ENCODE data around the gene GRK5.
"Not testable (repeated sequence)": the region's sequence is repeated elsewhere in the genome, so short reads cannot be mapped to it uniquely, and the experiment has no call there.

GRK5 gene

GRCh38 chr10:119422682-119423509, 215.5 kb downstream of the GRK5 start:
- peaks cover 11% of the 10 kb centered on the region for H3K36me3 Mint-ChIP-seq (ENCODE audit: low read depth)
- no peak for ATAC-seq
- H3K27ac Mint-ChIP-seq, result no peak overlapping the region
- no peaks in the 10 kb centered on the region for H3K4me1 Mint-ChIP-seq
- no peaks in the 10 kb centered on the region for H3K27me3 Mint-ChIP-seq
- H3K4me3 Mint-ChIP-seq, result no peak overlapping the region
- H3K9me3 Mint-ChIP-seq, result no peaks in the 10 kb centered on the region
- DNase-seq, result no peak

- ATAC-seq (no peak), DNase-seq (no peak)
- Mint-ChIP-seq H3K4me1 (peaks cover 5% of the 10 kb centered on the region), H3K4me3 (no peak overlapping the region), H3K9me3 (no peaks in the 10 kb centered on the region), H3K27me3 (no peaks in the 10 kb centered on the region), H3K27ac (no peak overlapping the region), H3K36me3 (ENCODE audit: low read depth) (peaks cover 16% of the 10 kb centered on the region)
These were observed 216.3 kb downstream of the GRK5 start for GRCh38 chr10:119423510-119424257.

GRCh38 chr10:119424258-119424975, 217.0 kb downstream of the GRK5 start:
- Mint-ChIP-seq H3K27ac (no peak overlapping the region), H3K9me3 (no peaks in the 10 kb centered on the region), H3K27me3 (no peaks in the 10 kb centered on the region), H3K4me3 (no peak overlapping the region), H3K4me1 (peaks cover 10% of the 10 kb centered on the region), H3K36me3 (ENCODE audit: low read depth) (peaks cover 16% of the 10 kb centered on the region)
- ATAC-seq (no peak), DNase-seq (no peak)

GRCh38 chr10:119425102-119425880, 217.9 kb downstream of the GRK5 start:
- Mint-ChIP-seq H3K36me3 (ENCODE audit: low read depth) (peaks cover 16% of the 10 kb centered on the region), H3K9me3 (no peaks in the 10 kb centered on the region), H3K4me3 (no peak overlapping the region), H3K27me3 (no peaks in the 10 kb centered on the region), H3K4me1 (peaks cover 10% of the 10 kb centered on the region), H3K27ac (no peak overlapping the region)
- no peak for ATAC-seq
- no peak for DNase-seq

GRCh38 chr10:119425881-119426170, 218.5 kb downstream of the GRK5 start:
- Mint-ChIP-seq H3K27me3 (no peaks in the 10 kb centered on the region), H3K36me3 (ENCODE audit: low read depth) (peaks cover 17% of the 10 kb centered on the region), H3K9me3 (no peaks in the 10 kb centered on the region), H3K4me3 (no peak overlapping the region), H3K27ac (no peak overlapping the region), H3K4me1 (peaks cover 10% of the 10 kb centered on the region)
- DNase-seq (no peak), ATAC-seq (no peak)

GRCh38 chr10:119426699-119427098, 219.3 kb downstream of the GRK5 start:
- no peak for DNase-seq
- H3K4me3 Mint-ChIP-seq, result no peak overlapping the region
- peaks cover 16% of the 10 kb centered on the region for H3K36me3 Mint-ChIP-seq (ENCODE audit: low read depth)
- peaks cover 10% of the 10 kb centered on the region for H3K4me1 Mint-ChIP-seq
- no peaks in the 10 kb centered on the region for H3K27me3 Mint-ChIP-seq
- no peak overlapping the region for H3K27ac Mint-ChIP-seq
- no peaks in the 10 kb centered on the region for H3K9me3 Mint-ChIP-seq
- no peak for ATAC-seq

GRCh38 chr10:119427263-119427864, 220.0 kb downstream of the GRK5 start:
- H3K36me3 Mint-ChIP-seq (ENCODE audit: low read depth), result peaks cover 19% of the 10 kb centered on the region
- no peak overlapping the region for H3K27ac Mint-ChIP-seq
- no peak overlapping the region for H3K4me3 Mint-ChIP-seq
- H3K4me1 Mint-ChIP-seq, result peaks cover 10% of the 10 kb centered on the region
- ATAC-seq (no peak), DNase-seq (no peak)
- no peaks in the 10 kb centered on the region for H3K9me3 Mint-ChIP-seq
- H3K27me3 Mint-ChIP-seq, result no peaks in the 10 kb centered on the region

GRCh38 chr10:119428789-119429188, 221.4 kb downstream of the GRK5 start:
- H3K27me3 Mint-ChIP-seq, result no peaks in the 10 kb centered on the region
- no peaks in the 10 kb centered on the region for H3K9me3 Mint-ChIP-seq
- no peak for DNase-seq
- no peak overlapping the region for H3K4me3 Mint-ChIP-seq
- H3K4me1 Mint-ChIP-seq, result peaks cover 10% of the 10 kb centered on the region
- no peak for ATAC-seq
- no peak overlapping the region for H3K27ac Mint-ChIP-seq
- peaks cover 24% of the 10 kb centered on the region for H3K36me3 Mint-ChIP-seq (ENCODE audit: low read depth)

GRCh38 chr10:119429771-119430170, 222.4 kb downstream of the GRK5 start:
- H3K9me3 Mint-ChIP-seq, result no peaks in the 10 kb centered on the region
- no peak overlapping the region for H3K4me3 Mint-ChIP-seq
- no peak for DNase-seq
- peaks cover 30% of the 10 kb centered on the region for H3K36me3 Mint-ChIP-seq (ENCODE audit: low read depth)
- no peaks in the 10 kb centered on the region for H3K27me3 Mint-ChIP-seq
- ATAC-seq, result no peak
- H3K27ac Mint-ChIP-seq, result no peak overlapping the region
- H3K4me1 Mint-ChIP-seq, result peaks cover 10% of the 10 kb centered on the region

- Mint-ChIP-seq H3K9me3 (peaks cover 7% of the 10 kb centered on the region), H3K4me3 (no peak overlapping the region), H3K4me1 (peaks cover 10% of the 10 kb centered on the region), H3K27me3 (no peaks in the 10 kb centered on the region), H3K36me3 (ENCODE audit: low read depth) (peaks cover 37% of the 10 kb centered on the region), H3K27ac (no peak overlapping the region)
- ATAC-seq (no peak), DNase-seq (no peak)
These were observed 223.8 kb downstream of the GRK5 start for GRCh38 chr10:119431034-119431772.

GRCh38 chr10:119431773-119432135, 224.4 kb downstream of the GRK5 start:
- H3K9me3 Mint-ChIP-seq, result peaks cover 7% of the 10 kb centered on the region
- H3K36me3 Mint-ChIP-seq (ENCODE audit: low read depth), result peaks cover 37% of the 10 kb centered on the region
- H3K27ac Mint-ChIP-seq, result no peak overlapping the region
- H3K27me3 Mint-ChIP-seq, result no peaks in the 10 kb centered on the region
- H3K4me1 Mint-ChIP-seq, result peaks cover 10% of the 10 kb centered on the region
- ATAC-seq (no peak), DNase-seq (no peak)
- H3K4me3 Mint-ChIP-seq, result no peak overlapping the region

- not testable (repeated sequence) for H3K27me3 Mint-ChIP-seq, H3K9me3 Mint-ChIP-seq, H3K4me1 Mint-ChIP-seq, H3K4me3 Mint-ChIP-seq, H3K27ac Mint-ChIP-seq, ATAC-seq, DNase-seq
- H3K36me3 Mint-ChIP-seq (ENCODE audit: low read depth), result peaks cover 32% of the 10 kb centered on the region
These were observed 227.6 kb downstream of the GRK5 start for GRCh38 chr10:119434942-119435341.

GRCh38 chr10:119438717-119439116, 231.3 kb downstream of the GRK5 start:
- peaks cover 1% of the 10 kb centered on the region for H3K4me1 Mint-ChIP-seq
- peaks cover 21% of the 10 kb centered on the region for H3K36me3 Mint-ChIP-seq (ENCODE audit: low read depth)
- H3K27me3 Mint-ChIP-seq, result no peaks in the 10 kb centered on the region
- H3K4me3 Mint-ChIP-seq, result no peak overlapping the region
- no peak for DNase-seq
- peaks cover 7% of the 10 kb centered on the region for H3K9me3 Mint-ChIP-seq
- ATAC-seq, result no peak
- H3K27ac Mint-ChIP-seq, result no peak overlapping the region
